ENCODE results near the gene SWAP70.

Gene SWAP70

DNA sequence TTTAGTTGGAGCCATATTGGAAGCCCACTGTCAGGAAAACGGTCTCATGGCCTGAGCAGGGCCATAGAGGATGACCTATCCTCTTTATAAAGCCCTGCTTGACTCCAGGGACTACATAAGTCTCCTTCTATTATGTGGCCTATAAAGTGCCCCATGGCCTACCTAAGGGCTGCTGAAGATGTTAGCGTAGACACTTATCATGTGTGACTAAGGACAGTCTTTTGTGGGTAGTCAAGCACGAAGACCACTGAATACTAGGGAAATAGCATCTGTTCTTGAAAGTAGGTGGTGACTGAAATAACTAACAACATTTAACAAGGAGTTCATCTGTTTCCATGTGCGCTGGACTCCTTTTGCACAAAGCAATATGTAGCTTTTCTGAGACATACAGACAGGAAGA lies 117.1 kb downstream of the SWAP70 start:
- DNase-seq: no peak

DNA sequence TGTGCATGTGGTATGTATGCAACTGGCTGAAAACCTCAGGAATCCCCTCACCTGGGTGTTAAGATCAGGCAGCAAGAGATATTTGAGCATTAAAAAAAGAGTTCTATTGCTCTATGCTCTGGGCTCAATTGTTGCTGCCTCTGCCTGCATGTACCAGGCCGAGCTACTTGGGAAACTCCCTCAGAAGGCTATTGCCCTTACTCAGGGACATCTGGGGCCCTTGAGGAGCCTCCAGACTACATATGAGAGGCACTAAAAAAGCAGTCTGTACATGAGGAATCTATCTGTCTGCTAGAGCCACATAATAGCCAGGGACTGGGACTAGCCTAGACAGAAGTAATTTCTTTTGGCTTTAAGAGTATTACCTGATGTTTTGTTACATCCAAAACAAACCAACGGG lies 120.1 kb downstream of the SWAP70 start:
- DNase-seq: no peak

DNA sequence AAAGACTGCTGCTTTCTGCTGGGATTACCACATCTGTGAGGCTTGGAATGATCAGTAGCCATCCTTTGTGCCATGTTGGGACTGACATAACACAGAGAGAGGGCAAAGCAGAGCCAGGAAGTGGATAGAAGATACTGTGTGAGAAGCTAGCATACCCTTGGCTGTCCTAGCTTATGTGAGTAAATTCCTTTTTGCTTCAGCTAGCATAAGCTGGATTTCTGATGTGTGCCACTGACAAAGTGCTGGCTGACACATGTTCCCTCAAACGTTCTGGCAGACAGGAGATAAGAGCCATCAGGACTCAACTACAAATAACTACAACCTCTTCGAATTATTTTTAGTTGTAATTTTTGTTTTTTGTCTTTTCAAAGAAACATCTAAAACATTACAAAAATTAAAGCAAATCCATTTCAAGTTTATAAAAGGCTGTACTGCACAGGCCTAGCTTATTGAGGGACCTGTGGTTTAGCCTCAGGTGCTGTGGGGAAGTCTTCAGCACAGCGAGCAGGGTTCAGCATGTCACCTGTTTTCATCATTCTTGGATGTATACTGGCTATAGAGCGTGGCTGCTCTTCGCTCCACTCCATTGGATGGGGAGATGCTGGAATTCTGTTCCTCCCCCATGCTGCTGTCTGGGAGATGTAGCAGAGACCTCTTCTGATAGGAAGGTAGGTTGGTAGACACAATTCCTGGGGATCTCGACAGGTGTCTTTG lies 120.9 kb downstream of the SWAP70 start:
- no peak for DNase-seq

DNA sequence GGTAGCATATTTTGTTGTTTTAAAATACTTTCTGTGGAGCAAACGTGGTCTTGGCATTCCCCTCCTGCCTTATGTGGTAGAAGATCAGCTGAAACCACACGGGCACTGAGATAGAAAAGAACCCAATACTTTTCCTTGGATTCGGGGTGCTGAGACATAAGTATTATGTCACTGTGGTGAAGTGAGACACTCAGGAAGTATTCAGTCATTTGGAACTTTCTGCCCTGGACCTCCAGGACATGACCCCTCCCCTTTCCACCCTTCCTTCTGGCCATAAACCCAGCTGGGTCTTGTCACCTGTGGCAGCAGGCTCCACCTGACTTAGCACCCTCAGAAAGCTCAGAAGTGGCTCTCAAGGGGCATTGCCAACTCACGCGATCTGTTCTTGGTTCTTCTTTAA lies 123.4 kb downstream of the SWAP70 start:
- DNase-seq: no peak

DNA sequence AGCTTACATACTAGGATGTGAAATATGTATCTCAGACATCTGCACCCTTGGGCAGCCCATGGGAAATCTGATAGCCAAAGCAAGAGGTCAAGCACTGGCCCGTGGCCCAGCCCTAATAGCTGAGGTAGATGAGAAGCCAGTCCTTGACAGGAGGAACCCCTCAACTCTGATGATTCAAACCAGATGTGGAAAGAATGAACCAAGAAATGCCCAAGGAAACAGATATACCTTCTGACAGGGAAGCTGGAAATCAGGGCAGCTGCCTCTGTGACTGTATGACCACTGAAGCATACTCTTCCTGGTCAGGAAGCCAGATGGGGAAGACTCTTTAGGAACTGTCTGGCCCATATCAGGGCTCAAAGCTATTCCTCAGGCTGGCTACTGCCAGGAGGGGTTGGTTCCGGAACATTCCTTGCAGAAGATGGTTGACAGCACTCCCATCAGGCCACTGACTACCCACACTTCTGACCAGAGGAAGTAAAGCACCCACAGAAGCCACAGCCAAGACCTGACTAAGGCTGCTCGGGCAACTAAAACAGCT lies 124.2 kb downstream of the SWAP70 start:
- DNase-seq: no peak

DNA sequence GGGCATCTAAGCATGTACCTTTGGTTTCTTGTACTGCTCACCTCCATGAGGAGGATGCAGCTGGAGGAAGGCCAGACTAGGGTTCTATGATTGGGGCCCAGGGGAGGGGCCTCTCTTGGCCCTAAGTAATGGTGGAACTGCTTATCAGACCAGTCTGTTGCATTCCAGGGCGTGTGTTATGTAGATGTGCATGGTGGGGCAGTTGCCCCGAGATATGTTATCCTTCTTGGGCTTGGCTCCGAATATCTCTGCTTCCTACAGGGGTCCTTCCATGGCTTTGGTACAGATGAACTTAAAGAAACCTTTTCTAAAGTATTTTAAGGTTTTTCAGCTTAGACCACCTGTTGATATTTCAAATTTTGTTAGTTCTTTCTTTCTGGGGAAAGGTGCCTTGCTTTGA lies 126.0 kb downstream of the SWAP70 start:
- no peak for DNase-seq

DNA sequence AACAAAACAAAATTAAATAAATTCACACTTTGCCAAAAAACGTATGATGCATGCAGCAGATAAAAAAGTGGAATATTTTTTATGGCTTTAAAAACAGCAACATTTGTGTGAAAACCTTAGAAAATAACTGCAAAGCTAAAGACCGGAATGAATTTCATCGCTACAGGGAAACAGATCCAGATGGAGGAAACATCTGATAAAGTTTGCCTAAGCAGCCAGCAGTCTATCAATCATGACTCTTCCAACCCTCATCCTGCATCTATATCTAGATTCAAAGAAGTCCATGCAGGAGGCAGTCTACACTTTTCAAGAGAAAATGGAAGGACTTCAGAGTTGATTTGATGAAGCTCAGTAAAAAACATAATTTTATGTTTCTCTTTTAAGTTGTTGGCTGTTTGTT lies 126.8 kb downstream of the SWAP70 start:
- DNase-seq: no peak

DNA sequence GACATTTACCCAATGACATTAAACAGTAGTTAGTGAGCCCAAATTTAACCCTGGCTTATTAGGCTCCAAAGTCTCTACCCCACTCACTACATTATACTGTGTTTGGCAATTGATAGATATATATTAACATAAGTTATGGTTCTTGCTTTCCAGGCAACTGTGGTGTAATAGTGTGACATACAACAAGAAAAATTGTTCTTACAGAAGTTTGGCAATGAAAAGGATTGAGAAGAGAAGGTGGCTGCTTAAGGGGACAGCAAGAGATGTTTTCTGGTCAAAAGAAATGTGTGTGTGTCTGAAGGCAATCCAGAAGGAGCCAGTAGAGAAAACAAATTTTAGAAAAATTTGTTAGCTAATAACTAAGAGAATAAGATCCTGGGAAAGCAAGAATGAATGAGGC lies 132.4 kb downstream of the SWAP70 start:
- no peak for DNase-seq

DNA sequence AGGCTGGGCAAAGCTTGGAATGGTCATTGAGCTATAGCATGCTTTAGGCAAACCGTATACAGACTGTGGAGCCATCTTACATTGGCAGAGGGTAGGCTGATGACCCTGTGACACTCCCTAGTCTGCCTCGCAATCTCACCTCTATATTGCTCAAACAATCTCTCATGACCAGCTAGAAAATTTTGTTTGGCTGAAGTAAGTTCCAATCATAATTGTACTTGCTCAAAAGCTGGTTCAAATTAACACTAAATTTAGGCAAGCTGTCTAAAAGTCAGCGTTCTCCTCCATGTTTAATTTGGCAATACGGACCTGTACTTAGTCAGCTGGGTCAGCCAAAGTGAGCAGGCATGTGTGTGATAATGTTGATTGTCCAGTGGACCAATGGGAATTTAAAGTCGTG lies 133.0 kb downstream of the SWAP70 start:
- DNase-seq: no peak

DNA sequence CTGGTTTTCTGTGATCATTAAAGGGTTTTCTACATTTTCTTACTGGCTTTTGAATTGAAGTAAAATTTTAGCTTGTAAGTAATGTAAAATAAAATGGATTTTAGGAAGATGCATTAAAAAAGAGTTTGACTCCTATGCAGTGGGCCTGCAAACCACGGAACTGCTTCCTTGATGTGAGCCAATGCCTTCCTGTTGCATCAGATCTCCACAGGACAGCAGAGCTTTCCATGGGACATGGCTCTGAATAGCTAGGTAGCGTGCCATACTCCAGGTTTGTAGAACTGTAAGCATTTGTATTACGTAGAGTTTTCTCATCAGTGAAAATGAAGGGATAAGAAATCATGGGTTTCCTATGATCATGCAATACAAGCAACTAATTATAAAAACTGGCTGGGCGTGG lies 133.4 kb downstream of the SWAP70 start:
- no peak for DNase-seq

DNA sequence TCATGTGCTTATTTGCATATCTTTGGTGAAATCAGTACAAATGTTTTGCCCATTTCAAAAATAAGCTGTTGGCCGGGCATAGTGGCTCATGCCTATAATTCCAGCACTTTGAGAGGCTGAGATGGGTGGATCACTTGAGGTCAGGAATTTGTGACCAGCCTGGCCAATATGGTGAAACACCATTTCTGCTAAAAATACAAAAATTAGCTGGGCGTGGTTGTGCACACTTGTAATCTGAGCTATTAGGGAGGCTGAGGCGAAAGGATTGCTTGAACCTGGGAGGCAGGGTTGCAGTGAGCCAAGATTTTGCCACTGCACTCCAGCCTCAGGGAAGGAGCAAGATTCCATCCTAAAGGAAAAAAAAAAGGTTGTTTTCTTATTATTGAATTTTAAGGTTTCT lies 136.0 kb downstream of the SWAP70 start:
- no peak for DNase-seq

DNA sequence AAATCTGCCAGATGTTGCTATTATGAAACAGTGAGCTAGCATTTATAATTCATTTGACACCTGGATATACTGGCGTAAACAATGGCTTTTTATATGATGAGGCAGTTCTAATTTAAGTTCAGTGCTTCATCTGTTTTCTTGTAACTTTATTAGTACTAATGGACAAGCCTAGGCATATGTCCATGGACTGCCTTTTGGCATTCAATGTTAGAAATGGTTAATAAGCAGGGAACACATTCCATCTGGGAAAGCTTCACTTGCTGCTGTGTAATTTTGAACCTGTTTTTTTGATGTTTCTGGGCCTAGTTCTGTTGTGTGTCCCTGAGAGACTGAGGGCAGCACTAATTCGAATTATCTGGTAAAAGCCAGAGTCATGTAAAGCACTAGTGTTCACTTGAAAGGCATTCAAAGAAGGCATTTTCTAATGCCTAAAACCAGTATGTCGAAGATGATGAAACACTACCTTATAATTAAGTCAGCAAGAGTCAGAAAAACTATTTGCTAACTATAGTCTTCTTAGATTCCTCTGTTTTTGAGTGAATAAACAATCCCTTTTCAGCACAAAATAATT lies 138.5 kb downstream of the SWAP70 start:
- DNase-seq: no peak

All from midbrain (tissue), 1 donor.